Mesendoderm (in vitro differentiated cells): ENCODE measurements around the gene ESYT3.

Experiments
- DNase-seq: peaks from one replicate; pipeline ENCODE4 v3.0.0; 2013
- H2AK5ac ChIP-seq: 2 replicates; pipeline ENCODE4 v1.6.1; 2013; ENCODE audit warnings: low read length, inconsistent platforms
- H2BK120ac ChIP-seq: 2 replicates; pipeline ENCODE4 v1.6.1; 2013; ENCODE audit warnings: low read depth, mild to moderate bottlenecking, low read length, moderate library complexity, mixed read lengths
- H2BK15ac ChIP-seq: replicated peaks from 2 replicates; pipeline ENCODE4 v1.6.1; 2013; ENCODE audit warnings: low read depth, mild to moderate bottlenecking, moderate library complexity
- H2BK5ac ChIP-seq: 2 replicates; pipeline ENCODE4 v1.6.1; 2013; ENCODE audit warnings: low read length, inconsistent platforms
- H3K18ac ChIP-seq: 2 replicates; pipeline ENCODE4 v1.6.1; 2013; ENCODE audit warnings: mild to moderate bottlenecking, low read length, mixed read lengths
- H3K23ac ChIP-seq: one replicate; pipeline ENCODE4 v1.6.1; 2013; ENCODE audit warnings: low read length
- H3K27ac ChIP-seq: 2 replicates; pipeline ENCODE4 v1.5.1; 2013; ENCODE audit warnings: low read depth, mild to moderate bottlenecking, inconsistent platforms, low read length, moderate library complexity
- H3K27me3 ChIP-seq: 2 replicates; pipeline ENCODE4 v1.6.1; 2013; ENCODE audit warnings: low read length, control low read depth, mild to moderate bottlenecking, inconsistent platforms; ENCODE audit not compliant: insufficient read depth, poor library complexity
- H3K36me3 ChIP-seq: 2 replicates; pipeline ENCODE4 v1.6.1; 2013; ENCODE audit warnings: low read length, inconsistent platforms; ENCODE audit not compliant: control insufficient read depth, insufficient read depth
- H3K4ac ChIP-seq: one replicate; pipeline ENCODE4 v1.6.1; 2013; ENCODE audit warnings: low read depth, mild to moderate bottlenecking, low read length, moderate library complexity
- H3K4me1 ChIP-seq: 2 replicates; pipeline ENCODE4 v1.6.1; 2013; ENCODE audit warnings: low read depth, low read length, inconsistent platforms; ENCODE audit not compliant: control insufficient read depth
- H3K4me2 ChIP-seq: 2 replicates; pipeline ENCODE4 v1.6.1; 2013; ENCODE audit warnings: low read length
- H3K4me3 ChIP-seq: 2 replicates; pipeline ENCODE4 v1.5.1; 2013; ENCODE audit warnings: mild to moderate bottlenecking, low read length
- H3K56ac ChIP-seq: one replicate; pipeline ENCODE4 v1.6.1; 2013; ENCODE audit warnings: low read length
- H3K79me1 ChIP-seq: 2 replicates; pipeline ENCODE4 v1.6.1; 2013; ENCODE audit warnings: low read length, inconsistent platforms
- H3K79me2 ChIP-seq: 2 replicates; pipeline ENCODE4 v1.6.1; 2013; ENCODE audit warnings: mild to moderate bottlenecking, low read length; ENCODE audit not compliant: control insufficient read depth, insufficient read depth
- H3K9ac ChIP-seq: 2 replicates; pipeline ENCODE4 v1.6.1; 2013; ENCODE audit warnings: low read length, inconsistent platforms
- H4K5ac ChIP-seq: one replicate; pipeline ENCODE4 v1.6.1; 2013; ENCODE audit warnings: low read length
- H4K8ac ChIP-seq: one replicate; pipeline ENCODE4 v1.6.1; 2013; ENCODE audit warnings: low read depth, mild to moderate bottlenecking, control low read depth, low read length, moderate library complexity
- WGBS: extraction: QIAGEN DNeasy Blood & Tissue Kit; methylation state at CpG from one replicate; pipeline ENCODE4 v1.1.7; 2013; ENCODE audit warnings: low lambda C conversion rate, missing lambda C conversion rate; ENCODE audit not compliant: insufficient coverage; ENCODE audit errors: extremely low coverage; 5-methylcytosine and 5-hydroxymethylcytosine counted together

Gene ESYT3

GRCh38 chr3:138468451-138468850, 34.0 kb downstream of the ESYT3 start:
- no peak overlapping the region for H4K5ac ChIP-seq
- no peak overlapping the region for H2BK15ac ChIP-seq
- no peak overlapping the region for H3K27ac ChIP-seq
- H4K8ac ChIP-seq: no peak overlapping the region
- no peaks in the 10 kb centered on the region for H3K79me1 ChIP-seq
- DNase-seq: no peak
- no peaks in the 10 kb centered on the region for H3K79me2 ChIP-seq
- H3K36me3 ChIP-seq: no peaks in the 10 kb centered on the region
- no peak overlapping the region for H3K18ac ChIP-seq
- WGBS: no CpG with 5 or more reads among the region's 6 CpGs
- H3K4me1 ChIP-seq: no peaks in the 10 kb centered on the region
- no peaks in the 10 kb centered on the region for H3K27me3 ChIP-seq
- H3K4me2 ChIP-seq: no peak overlapping the region
- no peak overlapping the region for H2AK5ac ChIP-seq
- no peak overlapping the region for H2BK5ac ChIP-seq
- H2BK120ac ChIP-seq: no peak overlapping the region
- H3K56ac ChIP-seq: no peak overlapping the region
- no peak overlapping the region for H3K23ac ChIP-seq
- no peak overlapping the region for H3K4me3 ChIP-seq
- H3K4ac ChIP-seq: no peak overlapping the region
- H3K9ac ChIP-seq: no peak overlapping the region

DNA sequence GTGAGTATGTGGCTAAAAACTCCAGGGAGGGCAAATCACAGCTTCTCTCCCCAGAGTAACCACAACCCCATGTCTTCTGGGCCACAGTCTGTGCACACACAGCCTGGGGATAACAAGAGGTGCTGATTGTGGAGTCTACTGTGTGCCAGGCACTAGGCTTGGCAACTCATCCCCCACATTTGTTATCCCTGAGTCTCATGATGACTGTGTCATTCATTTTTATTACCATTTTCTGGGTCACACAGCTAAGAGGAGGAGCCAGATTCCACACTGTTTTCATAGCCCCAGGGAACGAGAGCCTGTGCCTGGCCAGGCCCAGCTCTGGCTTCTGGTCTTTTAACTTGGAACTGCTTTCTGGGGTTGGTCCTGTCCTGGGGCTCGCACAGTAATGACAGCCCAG, 34.5 kb downstream of the ESYT3 start:
- Histone ChIP-seq H3K27ac (no peak overlapping the region), H3K27me3 (no peaks in the 10 kb centered on the region), H4K8ac (no peak overlapping the region), H3K4ac (no peak overlapping the region), H3K4me2 (no peak overlapping the region), H2AK5ac (no peak overlapping the region), H3K79me1 (no peaks in the 10 kb centered on the region), H3K36me3 (no peaks in the 10 kb centered on the region), H3K4me3 (no peak overlapping the region), H3K79me2 (no peaks in the 10 kb centered on the region), H3K9ac (no peak overlapping the region), H2BK15ac (no peak overlapping the region), H2BK120ac (no peak overlapping the region), H3K23ac (no peak overlapping the region), H3K56ac (no peak overlapping the region), H3K18ac (no peak overlapping the region), H4K5ac (no peak overlapping the region), H2BK5ac (no peak overlapping the region), H3K4me1 (no peaks in the 10 kb centered on the region)
- DNase-seq: no peak
- WGBS: no CpG with 5 or more reads among the region's 2 CpGs

DNA sequence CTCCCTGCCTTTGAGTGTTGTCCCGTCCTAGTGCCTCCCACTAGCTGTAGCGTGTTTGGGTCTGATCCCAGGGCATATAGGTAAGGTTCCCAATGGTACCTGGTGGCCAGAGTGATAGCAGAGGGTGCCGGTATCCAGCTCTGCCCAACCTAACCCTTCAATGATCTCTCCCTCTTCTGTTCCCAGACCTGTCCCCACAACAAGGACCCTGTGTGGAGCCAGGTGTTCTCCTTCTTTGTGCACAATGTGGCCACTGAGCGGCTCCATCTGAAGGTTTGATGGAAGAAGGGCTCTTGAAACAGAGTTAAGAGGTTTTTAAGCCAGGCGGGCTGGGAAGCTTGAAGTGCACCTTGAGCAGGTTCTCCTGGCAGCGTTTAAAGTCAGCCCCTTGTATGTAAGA, 35.5 kb downstream of the ESYT3 start:
- H3K79me1 ChIP-seq: no peaks in the 10 kb centered on the region
- H3K4ac ChIP-seq: no peak overlapping the region
- H3K18ac ChIP-seq: no peak overlapping the region
- H3K4me3 ChIP-seq: no peak overlapping the region
- no peaks in the 10 kb centered on the region for H3K79me2 ChIP-seq
- no CpG with 5 or more reads among the region's 6 CpGs for WGBS
- H2AK5ac ChIP-seq: no peak overlapping the region
- no peaks in the 10 kb centered on the region for H3K4me1 ChIP-seq
- no peak overlapping the region for H2BK120ac ChIP-seq
- H2BK15ac ChIP-seq: no peak overlapping the region
- H3K27me3 ChIP-seq: no peaks in the 10 kb centered on the region
- no peak overlapping the region for H2BK5ac ChIP-seq
- no peak overlapping the region for H3K23ac ChIP-seq
- H3K27ac ChIP-seq: no peak overlapping the region
- no peak overlapping the region for H4K8ac ChIP-seq
- no peak overlapping the region for H4K5ac ChIP-seq
- H3K9ac ChIP-seq: no peak overlapping the region
- no peak overlapping the region for H3K56ac ChIP-seq
- no peak overlapping the region for H3K4me2 ChIP-seq
- DNase-seq: no peak
- H3K36me3 ChIP-seq: no peaks in the 10 kb centered on the region

GRCh38 chr3:138470687-138471086, 36.3 kb downstream of the ESYT3 start:
- no peak overlapping the region for H2BK15ac ChIP-seq
- H2AK5ac ChIP-seq: no peak overlapping the region
- no peaks in the 10 kb centered on the region for H3K36me3 ChIP-seq
- H3K9ac ChIP-seq: no peak overlapping the region
- H2BK5ac ChIP-seq: no peak overlapping the region
- H3K27me3 ChIP-seq: no peaks in the 10 kb centered on the region
- H3K27ac ChIP-seq: no peak overlapping the region
- H3K79me2 ChIP-seq: no peaks in the 10 kb centered on the region
- no peak overlapping the region for H3K23ac ChIP-seq
- H3K4me1 ChIP-seq: no peaks in the 10 kb centered on the region
- H3K4me3 ChIP-seq: no peak overlapping the region
- no peak overlapping the region for H4K8ac ChIP-seq
- no peaks in the 10 kb centered on the region for H3K79me1 ChIP-seq
- no peak for DNase-seq
- H2BK120ac ChIP-seq: no peak overlapping the region
- WGBS: no CpG with 5 or more reads among the region's 3 CpGs
- H3K18ac ChIP-seq: no peak overlapping the region
- no peak overlapping the region for H3K4ac ChIP-seq
- H3K4me2 ChIP-seq: no peak overlapping the region
- no peak overlapping the region for H3K56ac ChIP-seq
- no peak overlapping the region for H4K5ac ChIP-seq

DNA sequence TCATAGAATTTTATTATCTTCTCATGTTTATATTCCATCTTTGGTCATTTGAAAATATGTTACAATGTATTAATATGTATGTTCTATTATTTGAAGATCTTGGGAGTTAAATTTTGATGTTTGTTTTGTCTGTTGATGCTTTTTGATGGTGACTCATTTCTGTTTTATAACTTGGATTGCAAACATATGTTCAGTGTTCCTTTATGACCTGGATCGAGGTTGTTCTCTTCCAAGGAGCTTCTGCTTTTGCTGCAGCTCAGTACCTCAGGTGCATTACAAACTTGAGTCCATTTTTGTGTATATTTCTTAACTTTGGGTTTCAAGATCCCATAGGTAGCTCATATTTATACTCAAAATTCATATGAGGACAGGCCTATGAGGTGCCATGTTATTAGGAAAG, 37.1 kb downstream of the ESYT3 start:
- WGBS: no CpG with 5 or more reads among the region's 1 CpG
- H3K79me1 ChIP-seq: no peaks in the 10 kb centered on the region
- H2AK5ac ChIP-seq: no peak overlapping the region
- no peak overlapping the region for H3K56ac ChIP-seq
- H2BK120ac ChIP-seq: no peak overlapping the region
- DNase-seq: no peak
- H3K79me2 ChIP-seq: no peaks in the 10 kb centered on the region
- no peak overlapping the region for H2BK5ac ChIP-seq
- H3K4ac ChIP-seq: no peak overlapping the region
- H3K18ac ChIP-seq: no peak overlapping the region
- H2BK15ac ChIP-seq: no peak overlapping the region
- no peak overlapping the region for H3K4me2 ChIP-seq
- H3K27ac ChIP-seq: no peak overlapping the region
- H3K9ac ChIP-seq: no peak overlapping the region
- H3K4me3 ChIP-seq: no peak overlapping the region
- H4K8ac ChIP-seq: no peak overlapping the region
- no peak overlapping the region for H3K23ac ChIP-seq
- no peak overlapping the region for H4K5ac ChIP-seq
- H3K4me1 ChIP-seq: no peaks in the 10 kb centered on the region
- no peaks in the 10 kb centered on the region for H3K27me3 ChIP-seq
- no peaks in the 10 kb centered on the region for H3K36me3 ChIP-seq

GRCh38 chr3:138472141-138472825, 37.9 kb downstream of the ESYT3 start:
- H3K79me1 ChIP-seq: no peaks in the 10 kb centered on the region
- no peak overlapping the region for H3K56ac ChIP-seq
- H3K36me3 ChIP-seq: no peaks in the 10 kb centered on the region
- no peak overlapping the region for H3K23ac ChIP-seq
- no peak overlapping the region for H3K18ac ChIP-seq
- no peak overlapping the region for H3K4me2 ChIP-seq
- no peak overlapping the region for H4K5ac ChIP-seq
- no CpG with 5 or more reads among the region's 8 CpGs for WGBS
- H3K9ac ChIP-seq: no peak overlapping the region
- DNase-seq: no peak
- no peak overlapping the region for H2BK5ac ChIP-seq
- H3K4ac ChIP-seq: no peak overlapping the region
- no peaks in the 10 kb centered on the region for H3K27me3 ChIP-seq
- H2AK5ac ChIP-seq: no peak overlapping the region
- no peaks in the 10 kb centered on the region for H3K4me1 ChIP-seq
- no peak overlapping the region for H2BK120ac ChIP-seq
- H3K27ac ChIP-seq: no peak overlapping the region
- no peak overlapping the region for H3K4me3 ChIP-seq
- H2BK15ac ChIP-seq: no peak overlapping the region
- H3K79me2 ChIP-seq: no peaks in the 10 kb centered on the region
- no peak overlapping the region for H4K8ac ChIP-seq
